C4-2B (cell line): ENCODE data around the gene SULT6B1.

Experiments used
- H3K27ac ChIP-seq: fragments of 450-650 bp; 2 replicates; pipeline ENCODE4 v1.5.1; 2017
- ZFX ChIP-seq: fragments of 450-650 bp; IDR thresholded peaks from 2 replicates; pipeline ENCODE4 v1.6.1; 2017
- TF ChIP-seq, protein P1 (sequence below): fragments of 450-650 bp; conservative IDR thresholded peaks from 2 replicates; pipeline ENCODE4 v1.5.1; 2017; ENCODE audit warnings: mild to moderate bottlenecking

The SULT6B1 gene

DNA sequence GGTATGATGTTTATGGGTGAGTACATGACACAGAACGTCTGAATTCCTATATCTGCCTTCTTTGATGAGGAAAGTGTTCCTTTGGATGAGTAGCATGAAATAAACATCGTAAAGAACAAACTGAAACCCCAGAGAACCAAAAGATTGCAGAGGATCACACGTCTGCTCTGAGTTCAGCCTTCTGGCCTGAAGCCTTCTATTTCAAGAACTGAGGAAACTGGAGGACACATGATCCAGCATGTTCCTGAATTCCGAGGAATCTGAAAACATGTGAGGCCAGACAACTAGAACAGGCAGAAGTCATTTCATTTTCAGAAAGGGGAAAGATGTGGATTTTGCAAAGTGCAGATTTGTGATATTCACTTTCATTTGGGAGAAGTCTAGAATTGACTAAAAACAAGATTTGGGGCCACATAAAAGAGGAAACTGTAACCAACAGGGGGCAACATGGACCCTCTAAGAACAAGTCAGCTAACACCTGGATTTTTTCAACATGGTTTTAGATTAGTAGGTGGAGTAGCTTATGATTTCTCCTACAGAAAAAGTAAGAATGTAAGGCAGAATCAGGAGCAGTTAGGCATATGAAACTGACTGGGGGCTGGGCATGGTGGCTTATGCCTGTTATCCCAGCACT is 8.3 kb downstream of the SULT6B1 start:
- no peak overlapping the region for H3K27ac ChIP-seq
- no peak for TF ChIP-seq ZFX

DNA sequence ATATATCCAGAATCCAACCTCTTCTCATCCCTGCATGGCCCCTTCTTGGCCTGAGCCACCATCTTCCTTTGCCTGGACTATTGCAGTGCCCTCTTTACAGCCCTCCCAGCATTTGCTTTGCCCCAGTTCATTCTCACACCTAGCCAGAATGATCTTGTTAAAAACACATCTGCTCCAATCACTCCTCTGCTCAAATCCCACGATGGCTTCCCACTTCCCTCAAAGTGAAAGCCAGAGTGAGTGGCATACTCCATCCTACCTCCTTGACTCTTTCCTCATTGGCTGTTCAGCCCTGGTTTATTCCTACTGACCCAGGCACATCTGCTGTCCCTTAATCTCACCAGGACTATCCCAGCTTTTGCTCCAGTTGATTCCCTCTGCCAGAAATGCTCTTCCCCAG is 14.7 kb downstream of the SULT6B1 start:
- H3K27ac ChIP-seq: no peak overlapping the region

DNA sequence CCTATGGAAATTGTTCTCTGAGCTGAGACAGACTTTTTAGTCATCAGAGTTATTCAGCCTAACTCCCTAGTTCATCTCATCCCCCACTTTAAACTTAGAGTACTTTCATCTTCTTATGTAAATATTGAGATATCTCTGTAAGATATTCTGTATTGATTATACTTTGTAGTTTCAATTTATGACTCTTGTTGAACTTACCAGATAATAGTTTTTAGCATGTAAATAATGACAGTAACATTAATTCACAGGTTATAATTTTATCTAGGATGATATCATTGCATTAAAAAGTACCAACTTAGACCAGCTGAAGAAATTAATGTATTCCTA is 16.9 kb downstream of the SULT6B1 start:
- no peak overlapping the region for H3K27ac ChIP-seq
- no peak for TF ChIP-seq ZFX
- TF ChIP-seq, protein P1, sequence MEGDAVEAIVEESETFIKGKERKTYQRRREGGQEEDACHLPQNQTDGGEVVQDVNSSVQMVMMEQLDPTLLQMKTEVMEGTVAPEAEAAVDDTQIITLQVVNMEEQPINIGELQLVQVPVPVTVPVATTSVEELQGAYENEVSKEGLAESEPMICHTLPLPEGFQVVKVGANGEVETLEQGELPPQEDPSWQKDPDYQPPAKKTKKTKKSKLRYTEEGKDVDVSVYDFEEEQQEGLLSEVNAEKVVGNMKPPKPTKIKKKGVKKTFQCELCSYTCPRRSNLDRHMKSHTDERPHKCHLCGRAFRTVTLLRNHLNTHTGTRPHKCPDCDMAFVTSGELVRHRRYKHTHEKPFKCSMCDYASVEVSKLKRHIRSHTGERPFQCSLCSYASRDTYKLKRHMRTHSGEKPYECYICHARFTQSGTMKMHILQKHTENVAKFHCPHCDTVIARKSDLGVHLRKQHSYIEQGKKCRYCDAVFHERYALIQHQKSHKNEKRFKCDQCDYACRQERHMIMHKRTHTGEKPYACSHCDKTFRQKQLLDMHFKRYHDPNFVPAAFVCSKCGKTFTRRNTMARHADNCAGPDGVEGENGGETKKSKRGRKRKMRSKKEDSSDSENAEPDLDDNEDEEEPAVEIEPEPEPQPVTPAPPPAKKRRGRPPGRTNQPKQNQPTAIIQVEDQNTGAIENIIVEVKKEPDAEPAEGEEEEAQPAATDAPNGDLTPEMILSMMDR: no peak

More for the DNA sequence above, 14.7 kb downstream of the SULT6B1 start:
- TF ChIP-seq, protein P1: no peak
- TF ChIP-seq ZFX: no peak

DNA sequence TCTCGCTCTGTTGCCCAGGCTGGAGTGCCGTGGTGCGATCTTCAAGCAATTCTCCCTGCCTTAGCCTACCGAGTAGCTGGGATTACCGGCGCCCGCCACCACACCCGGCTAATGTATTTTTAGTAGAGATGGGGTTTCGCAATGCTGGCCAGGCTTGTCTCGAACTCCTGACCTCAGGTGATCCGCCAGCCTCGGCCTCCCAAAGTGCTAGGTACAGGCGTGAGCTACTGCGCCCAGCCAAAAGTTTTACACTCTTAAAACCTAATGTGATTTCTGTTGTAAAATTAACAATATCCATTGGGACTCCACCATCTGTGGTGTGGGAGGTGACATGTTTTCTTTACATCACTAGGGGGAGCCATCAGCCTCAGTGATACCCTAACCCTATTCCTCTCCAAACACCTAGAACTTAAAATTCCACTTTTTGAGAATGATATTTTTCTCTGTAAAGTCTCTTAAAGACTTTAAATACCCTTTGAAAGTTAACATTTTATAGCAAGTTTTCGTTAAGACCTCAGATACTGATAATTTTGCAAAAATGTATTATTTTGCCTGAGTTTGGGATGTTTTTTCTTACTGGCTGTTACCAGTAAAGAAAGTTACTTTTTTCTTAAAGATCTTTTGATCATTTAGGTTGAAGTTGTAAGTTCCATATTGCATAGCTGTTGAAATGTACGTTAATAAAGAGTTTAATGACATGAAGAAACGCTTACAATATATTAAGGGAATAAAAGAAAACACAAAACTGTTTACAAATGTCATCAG is 20.1 kb downstream of the SULT6B1 start:
- H3K27ac ChIP-seq: no peak overlapping the region

DNA sequence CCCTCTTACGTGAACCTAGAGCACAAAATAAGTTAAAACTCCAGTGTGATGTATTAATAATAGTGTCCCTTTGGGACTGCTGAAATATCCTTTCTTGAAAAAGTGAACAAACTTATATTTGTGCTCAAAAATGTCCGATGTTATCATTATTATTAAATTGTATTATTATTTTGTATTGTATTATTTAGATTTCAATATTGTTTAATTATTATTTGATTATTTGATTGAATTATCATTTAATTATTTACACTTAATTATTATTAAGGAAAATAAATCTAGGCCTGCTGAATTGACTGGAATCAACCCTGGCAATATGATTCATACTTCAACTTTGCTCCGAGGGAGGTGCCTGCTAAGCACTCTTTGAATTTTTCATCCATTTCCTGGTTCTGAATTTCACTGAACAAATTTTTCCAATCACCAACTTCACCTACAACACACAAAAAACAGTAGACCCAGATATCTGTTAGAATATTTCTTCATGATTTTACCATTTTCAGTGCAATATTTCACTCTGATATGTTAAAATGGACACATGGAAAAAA is 20.8 kb downstream of the SULT6B1 start:
- H3K27ac ChIP-seq: no peak overlapping the region
- TF ChIP-seq, protein P1: no peak
- TF ChIP-seq ZFX: no peak

More for the DNA sequence above, 20.1 kb downstream of the SULT6B1 start:
- TF ChIP-seq, protein P1: peak; percentile 86
- no peak for TF ChIP-seq ZFX

DNA sequence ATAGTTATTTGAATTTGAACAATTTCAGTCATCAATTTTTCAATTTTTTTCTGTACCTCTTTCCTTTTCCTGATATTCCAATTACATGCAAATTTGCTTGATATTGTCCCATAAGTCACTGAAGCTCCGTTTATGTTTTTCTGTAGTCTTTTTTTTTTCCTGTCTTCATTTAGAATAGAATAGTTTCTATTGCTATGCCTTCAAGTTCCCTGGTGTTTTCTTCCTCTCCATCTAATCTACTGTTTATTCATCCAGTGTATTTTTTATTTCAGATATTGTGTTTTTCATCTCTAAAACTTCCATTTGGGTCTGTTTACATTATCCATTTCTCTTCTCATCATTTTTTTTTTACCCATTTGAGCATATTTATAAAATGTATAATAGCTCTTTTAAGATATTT is 23.7 kb downstream of the SULT6B1 start:
- H3K27ac ChIP-seq: no peak overlapping the region
- TF ChIP-seq, protein P1: no peak
- TF ChIP-seq ZFX: no peak

DNA sequence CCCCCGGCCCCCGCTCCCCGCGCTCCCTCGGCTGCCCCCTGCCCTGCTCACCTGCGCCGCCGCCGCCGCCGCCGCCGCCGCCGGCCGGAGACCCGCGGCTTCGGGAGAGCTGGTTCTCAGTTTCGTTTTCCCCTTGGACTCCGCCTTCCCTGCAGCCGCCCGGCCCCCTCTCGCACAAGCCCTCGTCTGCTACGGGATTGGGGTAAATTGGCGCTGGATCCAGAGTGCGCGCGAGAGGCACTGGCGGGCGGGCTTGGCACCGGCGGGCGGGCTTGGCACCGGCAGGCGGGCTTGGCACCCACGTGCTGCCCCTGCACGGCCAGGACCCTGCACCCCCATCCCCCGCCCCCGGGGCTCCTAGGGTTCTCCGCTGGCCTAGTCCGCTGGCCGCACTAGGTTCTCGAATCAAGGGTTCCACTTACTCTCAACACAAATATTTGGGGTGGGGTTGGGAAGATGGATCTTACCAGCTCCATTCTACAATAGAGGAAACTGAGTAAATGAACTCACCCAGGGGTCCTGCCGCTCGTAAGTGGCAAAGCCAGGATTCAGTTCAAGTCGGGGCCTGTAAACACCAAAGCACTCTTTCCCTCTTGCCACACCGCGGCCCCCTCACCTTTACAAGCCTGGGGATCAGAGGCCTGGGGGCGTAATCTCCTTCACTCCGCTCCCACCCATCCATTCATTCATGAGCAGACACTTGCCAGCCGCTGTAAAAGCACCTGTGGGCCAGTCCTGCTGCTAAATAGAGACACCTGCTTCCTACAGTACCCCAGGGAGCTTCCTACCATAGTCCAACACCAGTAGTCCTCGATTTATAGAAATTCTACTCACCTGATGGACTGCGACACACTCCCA is 31.4 kb downstream of the SULT6B1 start, which contains the start of gene EIF2AK2:
EIF2AK2 (minus strand) TSS at position 124 of the 858 bp plus-strand sequence. CDS start 9,174 bp downstream, outside the sequence.
- TF ChIP-seq, protein P1: no peak
- TF ChIP-seq ZFX: peak; percentile 70
- peak within 1 kb of the TSS; percentile 80 for H3K27ac ChIP-seq
